Cardiac muscle cell (in vitro differentiated cells and primary cell): ENCODE data around the gene CLCN5. TPM values are rescaled to one million over a fixed set of nuclear protein-coding genes. Genes with fewer than 3 reads are reported as not detected.

Source experiments
- DNase-seq, 2 donors: peaks; one replicate each; pipeline versions ENCODE4 v3.0.0 to v3.0.0-alpha.2; 2010 to 2017; ENCODE audit warnings: low read depth in 1 of 2, low spot score in 1 of 2
- H3K27ac ChIP-seq: fragments of 200-600 bp; sonication (generic); 2 replicates; pipeline ENCODE4 v1.5.1; 2016
- H3K27me3 ChIP-seq: fragments of 200-600 bp; sonication (generic); 2 replicates; pipeline ENCODE4 v1.6.0; 2016; ENCODE audit warnings: control low read depth
- H3K36me3 ChIP-seq: fragments of 200-600 bp; sonication (generic); 2 replicates; pipeline ENCODE4 v1.5.1; 2016; ENCODE audit warnings: control low read depth
- H3K4me1 ChIP-seq: fragments of 200-600 bp; sonication (generic); 2 replicates; pipeline ENCODE4 v1.8.1; 2017; ENCODE audit warnings: low read depth, mild to moderate bottlenecking, mixed run types
- H3K4me3 ChIP-seq: fragments of 200-600 bp; sonication (generic); 2 replicates; pipeline ENCODE4 v1.5.1; 2016; ENCODE audit warnings: mild to moderate bottlenecking
- H3K9me3 ChIP-seq: fragments of 200-600 bp; sonication (generic); 2 replicates; pipeline ENCODE4 v1.5.1; 2017; ENCODE audit warnings: low read depth, mild to moderate bottlenecking, control low read depth
- CTCF ChIP-seq: IDR thresholded peaks from 2 replicates; pipeline ENCODE4 v1.5.1; 2012; ENCODE audit warnings: low read depth, mild to moderate bottlenecking, low read length
- polyA plus RNA-seq: library from polyadenylated mRNA; unstranded; fragments of >200 nt; fragmentation: Nextera tagmentation; extraction: Ambion mirVana; gene quantifications from 2 replicates; pipeline ENCODE4 v1.2.1, GENCODE V29; 2016
- total RNA-seq: library from RNA; depleted of rRNA; stranded (reverse); fragments of >200 nt; gene quantifications from 2 replicates; pipeline ENCODE4 v1.2.3, GENCODE V29; 2016

Gene CLCN5
- total and polyA plus RNA-seq, 2 experiments from 2014 or later, result 6.6 to 16.6 TPM

- no peak for DNase-seq
- TF ChIP-seq CTCF, result no peak
- no peaks in the 10 kb centered on the region for H3K9me3 ChIP-seq
- H3K27ac ChIP-seq, result no peak overlapping the region
- H3K27me3 ChIP-seq, result no peaks in the 10 kb centered on the region
- H3K4me1 ChIP-seq, result peaks cover 3% of the 10 kb centered on the region
- no peak overlapping the region for H3K4me3 ChIP-seq
- H3K36me3 ChIP-seq, result no peaks in the 10 kb centered on the region
Measured at GRCh38 chrX:50068285-50068563, 145.8 kb downstream of the CLCN5 start.

GRCh38 chrX:50068893-50069292 lies 146.5 kb downstream of the CLCN5 start:
- no peak for TF ChIP-seq CTCF
- DNase-seq, result no peak
- Histone ChIP-seq H3K9me3 (no peaks in the 10 kb centered on the region), H3K27ac (no peak overlapping the region), H3K4me1 (peaks cover 3% of the 10 kb centered on the region), H3K4me3 (no peak overlapping the region), H3K36me3 (no peaks in the 10 kb centered on the region), H3K27me3 (no peaks in the 10 kb centered on the region)

GRCh38 chrX:50071494-50071893 lies 149.1 kb downstream of the CLCN5 start:
- Histone ChIP-seq H3K4me1 (peaks cover 3% of the 10 kb centered on the region), H3K9me3 (no peaks in the 10 kb centered on the region), H3K27ac (no peak overlapping the region), H3K4me3 (no peak overlapping the region), H3K27me3 (no peaks in the 10 kb centered on the region), H3K36me3 (no peaks in the 10 kb centered on the region)
- TF ChIP-seq CTCF, result no peak
- DNase-seq, result no peak

- Histone ChIP-seq H3K36me3 (no peaks in the 10 kb centered on the region), H3K27ac (no peak overlapping the region), H3K27me3 (no peaks in the 10 kb centered on the region), H3K4me1 (peaks cover 2% of the 10 kb centered on the region), H3K4me3 (no peak overlapping the region), H3K9me3 (no peaks in the 10 kb centered on the region)
- DNase-seq, result no peak
- no peak for TF ChIP-seq CTCF
Measured at GRCh38 chrX:50072110-50072509, 149.7 kb downstream of the CLCN5 start.

- H3K27ac ChIP-seq, result no peak overlapping the region
- no peaks in the 10 kb centered on the region for H3K9me3 ChIP-seq
- no peak overlapping the region for H3K4me3 ChIP-seq
- H3K4me1 ChIP-seq, result no peaks in the 10 kb centered on the region
- no peak for DNase-seq
- no peaks in the 10 kb centered on the region for H3K27me3 ChIP-seq
- TF ChIP-seq CTCF, result no peak
- no peaks in the 10 kb centered on the region for H3K36me3 ChIP-seq
Measured at GRCh38 chrX:50073601-50074000, 151.2 kb downstream of the CLCN5 start.

- Histone ChIP-seq H3K4me1 (no peaks in the 10 kb centered on the region), H3K36me3 (no peaks in the 10 kb centered on the region), H3K9me3 (no peaks in the 10 kb centered on the region), H3K27ac (no peak overlapping the region), H3K27me3 (no peaks in the 10 kb centered on the region), H3K4me3 (no peak overlapping the region)
- no peak for DNase-seq
- TF ChIP-seq CTCF, result no peak
Measured at GRCh38 chrX:50075630-50076339, 153.4 kb downstream of the CLCN5 start.
